IPS-18c (cell line): ENCODE measurements around the gene TMIGD1.

Source experiments
- H3K4me3 ChIP-seq: 2 replicates; pipeline ENCODE4 v1.7.0; 2013; ENCODE audit warnings: low read depth, mild to moderate bottlenecking, low read length, moderate library complexity; ENCODE audit not compliant: insufficient read depth
- H3K9me3 ChIP-seq: one replicate; pipeline ENCODE4 v1.6.1; 2013; ENCODE audit warnings: mild to moderate bottlenecking, low read length, moderate library complexity; ENCODE audit not compliant: control insufficient read depth, insufficient read depth

The TMIGD1 gene

GRCh38 chr17:30341703-30342249 lies 7.9 kb upstream of the TMIGD1 start:
- Histone ChIP-seq H3K4me3 (no peak overlapping the region), H3K9me3 (no peaks in the 10 kb centered on the region)

GRCh38 chr17:30340801-30341356 lies 7.0 kb upstream of the TMIGD1 start:
- no peak overlapping the region for H3K4me3 ChIP-seq
- H3K9me3 ChIP-seq = no peaks in the 10 kb centered on the region

- Histone ChIP-seq H3K4me3 (no peak overlapping the region), H3K9me3 (no peaks in the 10 kb centered on the region)
These were observed 5.2 kb upstream of the TMIGD1 start for GRCh38 chr17:30339086-30339485.

- Histone ChIP-seq H3K9me3 (no peaks in the 10 kb centered on the region), H3K4me3 (no peak overlapping the region)
These were observed 3.6 kb upstream of the TMIGD1 start for GRCh38 chr17:30337393-30337999.

- Histone ChIP-seq H3K9me3 (no peaks in the 10 kb centered on the region), H3K4me3 (no peak overlapping the region)
These were observed 2.7 kb upstream of the TMIGD1 start for GRCh38 chr17:30336369-30337171.

- Histone ChIP-seq H3K9me3 (no peaks in the 10 kb centered on the region), H3K4me3 (no peak overlapping the region)
These were observed 564 bp upstream of the TMIGD1 start for GRCh38 chr17:30334421-30334820.

GRCh38 chr17:30332057-30332542 lies 1.8 kb downstream of the TMIGD1 start:
- no peaks in the 10 kb centered on the region for H3K9me3 ChIP-seq
- no peak overlapping the region for H3K4me3 ChIP-seq

- H3K9me3 ChIP-seq = no peaks in the 10 kb centered on the region
- H3K4me3 ChIP-seq = no peak overlapping the region
These were observed 7.0 kb downstream of the TMIGD1 start for GRCh38 chr17:30326809-30327208.

- no peak overlapping the region for H3K4me3 ChIP-seq
- no peaks in the 10 kb centered on the region for H3K9me3 ChIP-seq
These were observed 9.1 kb downstream of the TMIGD1 start for GRCh38 chr17:30324723-30325122.

GRCh38 chr17:30323895-30324319 lies 9.9 kb downstream of the TMIGD1 start:
- H3K4me3 ChIP-seq = no peak overlapping the region
- H3K9me3 ChIP-seq = no peaks in the 10 kb centered on the region

- H3K9me3 ChIP-seq = no peaks in the 10 kb centered on the region
- H3K4me3 ChIP-seq = no peak overlapping the region
These were observed 10.5 kb downstream of the TMIGD1 start for GRCh38 chr17:30323262-30323894.

- Histone ChIP-seq H3K9me3 (no peaks in the 10 kb centered on the region), H3K4me3 (no peak overlapping the region)
These were observed 12.5 kb downstream of the TMIGD1 start for GRCh38 chr17:30321314-30321713.

- Histone ChIP-seq H3K4me3 (no peak overlapping the region), H3K9me3 (no peaks in the 10 kb centered on the region)
These were observed 15.7 kb downstream of the TMIGD1 start for GRCh38 chr17:30318155-30318554.

- Histone ChIP-seq H3K9me3 (no peaks in the 10 kb centered on the region), H3K4me3 (no peak overlapping the region)
These were observed 17.1 kb downstream of the TMIGD1 start for GRCh38 chr17:30316736-30317135.

- H3K9me3 ChIP-seq = no peaks in the 10 kb centered on the region
- no peak overlapping the region for H3K4me3 ChIP-seq
These were observed 18.8 kb downstream of the TMIGD1 start for GRCh38 chr17:30315106-30315505.

GRCh38 chr17:30314474-30314873 lies 19.4 kb downstream of the TMIGD1 start:
- H3K4me3 ChIP-seq = no peak overlapping the region
- H3K9me3 ChIP-seq = no peaks in the 10 kb centered on the region

GRCh38 chr17:30312226-30312625 lies 21.6 kb downstream of the TMIGD1 start:
- Histone ChIP-seq H3K4me3 (no peak overlapping the region), H3K9me3 (no peaks in the 10 kb centered on the region)
